Activated effector memory CD4-positive, alpha-beta T cell treated with anti-CD3 and anti-CD28 coated beads, Interleukin-2, amount 50 U/mL, for 16 hours (primary cell): ENCODE data around the gene ZNF716.
"Not testable (repeated sequence)": the region's sequence is repeated elsewhere in the genome, so short reads cannot be mapped to it uniquely, and the experiment has no call there.

ENCODE experiments used
- DNase-seq: peaks from one replicate; pipeline ENCODE4 v3.0.0-alpha.2; 2020

Gene ZNF716

DNA sequence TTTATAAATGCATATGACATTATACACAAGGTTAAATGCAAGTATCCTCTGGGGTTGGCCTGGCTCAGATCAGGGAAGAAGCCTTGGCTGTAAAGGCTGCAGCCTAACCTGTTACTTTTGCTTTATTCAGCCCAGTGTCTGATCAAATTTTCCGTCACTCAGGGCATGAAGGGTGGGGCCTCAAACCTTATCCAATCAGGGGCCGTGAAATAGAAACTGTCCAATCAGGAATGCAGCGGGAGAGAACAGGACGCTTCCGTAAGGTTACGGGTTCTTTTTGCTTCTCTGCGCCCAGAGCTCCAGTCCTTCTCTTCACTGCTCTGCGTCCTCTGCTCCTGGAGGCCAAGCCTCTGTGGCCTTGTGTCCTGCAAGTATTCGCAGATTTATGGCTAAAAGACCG lies at the start of gene ZNF716:
ZNF716 (plus strand) TSS at position 274 of the 400 bp plus-strand sequence; CDS start at position 386, 112 bp downstream.
- DNase-seq: no peak

GRCh38 chr7:57400531-57401155 lies 49.3 kb upstream of the ZNF716 start:
- no peak for DNase-seq

GRCh38 chr7:57403051-57403450 lies 46.9 kb upstream of the ZNF716 start:
- not testable (repeated sequence) for DNase-seq

- DNase-seq: no peak
Observed at GRCh38 chr7:57403601-57404342, 46.2 kb upstream of the ZNF716 start.

GRCh38 chr7:57404343-57404966 lies 45.5 kb upstream of the ZNF716 start:
- DNase-seq: no peak

GRCh38 chr7:57404967-57405421 lies 45.0 kb upstream of the ZNF716 start:
- no peak for DNase-seq

- no peak for DNase-seq
Observed at GRCh38 chr7:57407125-57407524, 42.9 kb upstream of the ZNF716 start.

GRCh38 chr7:57412168-57412567 lies 37.8 kb upstream of the ZNF716 start:
- DNase-seq: no peak

DNA sequence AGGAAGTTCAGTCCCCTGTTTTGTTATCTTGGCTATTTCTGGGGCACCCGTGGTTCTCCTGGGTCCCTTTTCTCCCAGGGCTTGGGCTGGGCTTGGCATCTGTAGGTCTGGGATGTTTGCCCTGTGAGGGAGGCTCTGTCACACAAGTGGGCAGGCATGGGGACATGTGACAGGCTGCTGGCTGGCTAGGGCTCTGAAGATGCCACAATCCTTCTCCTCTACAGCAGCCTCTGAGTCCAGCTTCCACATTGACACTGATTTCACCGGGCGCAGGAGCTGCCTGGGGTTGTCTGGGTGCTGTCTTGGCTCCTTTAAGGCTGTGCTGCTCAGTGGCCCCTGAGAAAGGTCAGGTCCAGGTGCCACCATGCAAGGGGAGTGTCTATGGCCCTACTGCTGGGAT lies 37.4 kb upstream of the ZNF716 start:
- no peak for DNase-seq

DNA sequence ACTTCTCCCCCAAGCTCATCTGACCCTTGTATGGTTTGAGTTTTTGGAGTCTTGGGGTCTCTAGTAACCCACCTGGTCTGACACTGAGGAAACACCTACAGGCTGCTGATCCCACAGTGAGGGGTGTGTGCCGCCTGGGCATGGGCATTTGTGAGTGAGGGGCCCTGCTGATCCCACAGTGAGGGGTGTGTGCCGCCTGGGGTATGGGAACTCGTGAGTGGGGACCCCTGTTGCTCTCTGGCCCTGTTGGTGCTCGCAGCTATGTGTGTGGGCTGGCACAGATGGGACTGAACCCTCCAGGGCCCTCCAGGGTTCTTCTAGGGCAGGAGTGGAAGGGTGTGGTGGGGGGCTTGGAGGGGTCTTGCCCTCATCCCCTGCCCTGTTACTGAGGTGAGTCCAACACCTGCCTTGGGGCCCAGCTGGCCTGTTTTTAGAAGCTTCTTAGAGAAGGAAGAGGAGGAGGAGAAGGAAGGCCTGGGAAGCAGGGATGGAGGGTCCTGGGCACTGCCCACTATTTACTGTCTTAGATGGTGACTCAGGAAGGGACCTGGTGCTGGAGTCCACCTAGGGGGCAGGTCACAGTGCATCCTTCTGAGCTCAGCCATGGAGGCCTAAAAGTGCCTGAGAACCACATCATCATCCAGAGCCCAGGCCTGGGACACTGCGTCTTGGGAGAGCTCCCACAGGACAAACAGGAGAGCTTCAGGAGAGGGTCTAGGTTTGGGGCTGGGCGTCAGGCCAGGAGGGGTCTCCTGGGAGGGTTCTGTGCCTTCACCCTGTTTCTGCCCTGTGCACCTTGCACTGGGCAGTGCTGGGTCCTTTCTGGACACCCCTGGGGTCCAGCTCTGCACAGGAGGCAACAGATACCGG lies 36.2 kb upstream of the ZNF716 start:
- no peak for DNase-seq

- DNase-seq: no peak
Observed at GRCh38 chr7:57414415-57414814, 35.6 kb upstream of the ZNF716 start.

GRCh38 chr7:57414852-57415251 lies 35.1 kb upstream of the ZNF716 start:
- no peak for DNase-seq

GRCh38 chr7:57415326-57415725 lies 34.7 kb upstream of the ZNF716 start:
- no peak for DNase-seq

- DNase-seq: no peak
Observed at GRCh38 chr7:57415730-57416129, 34.2 kb upstream of the ZNF716 start.

DNA sequence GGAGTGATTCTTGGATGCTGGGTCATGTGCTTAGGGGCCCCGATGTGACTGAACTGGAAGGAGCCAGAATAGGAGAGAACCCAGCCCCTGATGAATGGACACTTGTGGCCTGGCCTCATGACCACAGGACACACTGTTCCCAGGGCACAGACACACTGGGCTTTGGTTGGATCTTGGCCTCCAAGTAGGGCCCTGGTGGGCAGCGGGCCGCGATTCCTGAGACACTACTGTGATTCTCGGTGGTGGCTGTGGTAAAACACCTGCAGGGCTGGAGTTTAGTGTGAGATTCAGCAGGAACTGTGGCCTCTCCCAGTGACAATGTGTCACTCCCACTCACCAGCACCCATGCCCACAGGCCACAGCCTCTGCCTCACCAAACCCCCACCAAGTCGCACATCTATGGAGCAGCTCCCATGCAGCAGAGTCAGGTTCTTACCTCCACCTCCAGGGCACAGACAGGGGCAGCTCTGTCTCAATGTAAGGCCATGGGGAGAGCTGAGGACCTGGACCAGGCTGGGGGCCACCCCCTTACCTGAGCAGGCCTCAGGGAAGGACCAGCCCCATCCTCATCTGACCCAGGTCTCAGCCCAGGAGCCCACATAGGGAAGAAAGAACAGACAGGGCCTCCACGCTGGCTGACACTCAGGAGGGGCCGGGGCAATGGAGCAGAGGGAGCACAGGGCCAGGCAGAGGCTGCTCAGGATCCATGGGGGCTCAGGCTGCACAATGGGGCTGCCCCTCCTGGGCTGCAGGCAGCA lies 33.2 kb upstream of the ZNF716 start:
- no peak for DNase-seq

DNA sequence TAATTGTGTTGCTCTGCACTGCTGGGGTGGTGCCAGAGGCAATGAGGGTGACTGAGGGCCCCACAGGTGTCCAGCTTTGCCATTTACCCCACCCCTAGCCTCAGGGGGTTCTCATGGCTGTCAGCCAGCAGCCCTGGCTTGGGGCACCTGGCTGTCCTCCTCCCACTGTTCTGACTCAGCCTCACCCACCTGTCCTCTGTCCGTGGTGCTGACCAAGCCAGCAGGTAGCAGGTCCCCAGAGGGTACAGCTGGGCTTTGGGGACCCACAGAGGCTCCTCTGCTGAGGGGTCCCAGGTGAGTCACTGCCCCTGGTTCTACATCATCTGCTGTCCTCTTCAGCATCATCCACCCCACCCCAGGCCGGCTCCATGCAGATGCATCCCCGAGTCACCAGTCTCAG lies 32.2 kb upstream of the ZNF716 start:
- no peak for DNase-seq

DNA sequence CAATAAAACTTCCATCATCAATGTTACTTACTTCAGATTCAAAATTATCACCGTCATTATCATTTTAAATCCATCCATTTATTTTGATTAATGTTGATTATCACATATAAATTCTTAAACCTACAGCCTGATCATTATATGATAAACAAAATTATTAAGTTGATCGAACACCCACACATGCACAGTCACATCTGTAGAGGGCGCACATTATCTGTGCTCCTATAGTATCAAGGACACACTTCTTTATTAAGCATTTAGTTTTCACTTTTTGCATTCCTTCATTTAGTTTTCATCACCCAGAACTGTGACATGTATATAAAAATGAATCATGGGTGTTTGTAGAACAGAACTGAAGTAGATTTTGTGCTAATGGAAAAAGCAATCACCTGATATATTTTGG lies 26.2 kb upstream of the ZNF716 start:
- DNase-seq: no peak

GRCh38 chr7:57424515-57425238 lies 25.3 kb upstream of the ZNF716 start:
- DNase-seq: no peak

DNA sequence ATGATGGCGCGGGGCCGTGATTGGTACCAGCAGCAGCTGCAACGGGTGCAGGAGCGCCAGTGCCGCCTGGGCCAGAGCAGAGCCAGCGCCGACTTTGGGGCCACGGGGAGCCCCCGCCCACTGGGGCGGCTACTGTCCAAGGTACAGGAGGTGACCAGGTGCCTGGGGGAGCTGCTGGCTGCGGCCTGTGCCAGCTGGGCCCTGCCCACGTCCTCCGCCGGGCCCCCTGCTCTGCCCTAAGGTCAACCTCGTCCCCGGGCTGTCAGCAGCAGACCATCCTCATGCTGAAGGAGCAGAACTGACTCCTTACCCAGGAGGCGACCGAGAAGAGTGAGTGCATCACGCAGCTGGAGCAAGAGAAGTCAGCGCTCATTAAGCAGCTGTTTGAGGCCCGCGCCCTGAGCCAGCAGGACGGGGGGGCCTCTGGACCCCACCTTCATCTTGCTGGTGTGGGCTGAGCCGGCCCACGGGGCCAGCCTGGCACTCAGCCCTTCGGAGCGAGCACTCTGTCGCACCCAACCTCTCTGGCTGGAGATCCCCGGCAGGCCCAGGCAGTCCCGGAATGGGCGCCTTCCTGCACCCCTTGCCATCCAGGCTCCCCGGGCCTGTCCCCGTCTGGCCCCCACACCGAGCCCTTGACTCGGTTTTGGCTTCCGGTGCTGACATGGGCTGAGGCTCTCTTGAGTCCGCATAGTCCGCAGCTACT lies 24.6 kb upstream of the ZNF716 start:
- no peak for DNase-seq

DNA sequence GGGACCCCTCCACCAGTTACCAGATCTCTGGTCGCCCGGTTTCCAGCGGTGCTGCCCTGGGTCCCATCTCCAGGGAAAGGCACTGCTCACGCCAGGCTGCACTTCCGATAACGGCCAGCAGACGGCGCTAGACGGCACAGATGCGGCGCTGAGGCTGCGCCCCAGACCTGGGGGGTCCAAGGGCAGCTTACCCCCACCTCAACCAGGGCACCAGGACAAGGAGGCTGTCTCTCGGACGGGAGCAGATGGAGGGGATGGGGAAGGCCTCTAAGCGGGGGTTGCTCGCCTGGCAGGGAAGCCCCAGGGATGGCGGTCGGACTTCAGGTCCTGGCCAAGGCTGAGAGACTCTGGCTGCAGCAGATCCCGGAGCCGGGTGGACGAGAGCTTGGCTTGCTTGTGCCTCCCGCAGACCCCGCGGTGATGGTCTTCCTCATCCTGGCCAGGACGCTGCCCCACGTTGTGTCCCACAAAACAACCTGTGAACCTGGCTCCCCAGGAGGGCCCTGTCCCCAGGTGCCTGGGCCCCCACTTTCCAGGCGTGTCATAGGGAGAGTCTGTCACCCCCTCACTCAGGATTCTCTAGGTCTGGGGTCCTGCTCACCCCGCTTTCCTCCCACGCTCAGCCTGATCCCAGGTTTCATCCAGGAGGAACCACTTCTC lies 23.9 kb upstream of the ZNF716 start:
- no peak for DNase-seq
